Neural cell (in vitro differentiated cells): ENCODE results near the gene NFKBIZ. TPM values are rescaled to one million over a fixed set of nuclear protein-coding genes. Genes with fewer than 3 reads are reported as not detected.
"Not testable (repeated sequence)": the region's sequence is repeated elsewhere in the genome, so short reads cannot be mapped to it uniquely, and the experiment has no call there.

ENCODE experiments used
- H2AFZ ChIP-seq: fragments of 200-600, 300-800 bp; sonication (generic), shearing (Covaris generic); 2 replicates; pipeline ENCODE4 v1.6.0; 2014; ENCODE audit warnings: low read depth, mild to moderate bottlenecking, antibody characterized with exemption, low read length, moderate library complexity
- H3F3A ChIP-seq: fragments of 200-600 bp; shearing (Covaris generic); 2 replicates; pipeline ENCODE4 v1.6.1; 2016; ENCODE audit warnings: mild to moderate bottlenecking, moderate library complexity, mixed read lengths, antibody characterized with exemption, low read length; ENCODE audit not compliant: insufficient read depth, poor library complexity, severe bottlenecking
- H3K27ac ChIP-seq: fragments of 200-600, 300-800 bp; sonication (generic), shearing (Covaris generic); 2 replicates; pipeline ENCODE4 v1.5.1; 2014; ENCODE audit warnings: mild to moderate bottlenecking, low read length, moderate library complexity
- H3K27me3 ChIP-seq: fragments of 300-800, 200-600 bp; sonication (generic), shearing (Covaris generic); 2 replicates; pipeline ENCODE4 v1.6.0; 2014; ENCODE audit warnings: mild to moderate bottlenecking, low read depth, low read length, moderate library complexity; ENCODE audit not compliant: insufficient read depth
- H3K36me3 ChIP-seq: fragments of 300-800, 200-600 bp; sonication (generic), shearing (Covaris generic); 2 replicates; pipeline ENCODE4 v1.5.1; 2014; ENCODE audit warnings: mild to moderate bottlenecking, antibody characterized with exemption, low read length, moderate library complexity; ENCODE audit not compliant: insufficient read depth
- H3K4me2 ChIP-seq: fragments of 300-800, 200-600 bp; sonication (generic), shearing (Covaris generic); 2 replicates; pipeline ENCODE4 v1.6.0; 2014; ENCODE audit warnings: mild to moderate bottlenecking, low read length
- H3K4me3 ChIP-seq: fragments of 300-800, 200-600 bp; sonication (generic), shearing (Covaris generic); 2 replicates; pipeline ENCODE4 v1.5.1; 2014; ENCODE audit warnings: mild to moderate bottlenecking, low read length, moderate library complexity
- H3K79me2 ChIP-seq: fragments of 200-600 bp; shearing (Covaris generic); replicated peaks from 2 replicates; pipeline ENCODE4 v1.6.0; 2014; ENCODE audit warnings: mild to moderate bottlenecking, low read length, moderate library complexity; ENCODE audit not compliant: insufficient read depth
- H3K9ac ChIP-seq: fragments of 300-800, 200-600 bp; sonication (generic), shearing (Covaris generic); 2 replicates; pipeline ENCODE4 v1.6.1; 2016; ENCODE audit warnings: mild to moderate bottlenecking, low read length, mixed read lengths
- H3K9me2 ChIP-seq: fragments of 200-600 bp; shearing (Covaris generic); 2 replicates; pipeline ENCODE4 v1.6.1; 2016; ENCODE audit warnings: mild to moderate bottlenecking, low read length, mixed read lengths; ENCODE audit not compliant: insufficient read depth
- H3K9me3 ChIP-seq: fragments of 200-600, 300-800 bp; sonication (generic), shearing (Covaris generic); 2 replicates; pipeline ENCODE4 v1.6.1; 2016; ENCODE audit warnings: mild to moderate bottlenecking, mixed run types, low read length, moderate library complexity, mixed read lengths
- H4K20me1 ChIP-seq: fragments of 200-600 bp; shearing (Covaris generic); 2 replicates; pipeline ENCODE4 v1.6.1; 2016; ENCODE audit warnings: mild to moderate bottlenecking, mixed run types; ENCODE audit not compliant: insufficient read depth
- CTCF ChIP-seq: fragments of 450-650 bp; IDR thresholded peaks from 2 replicates; pipeline ENCODE4 v1.5.1; 2014; ENCODE audit warnings: antibody characterized with exemption, mild to moderate bottlenecking, moderate library complexity; ENCODE audit not compliant: poor library complexity, severe bottlenecking
- EP300 ChIP-seq: fragments of 450-650 bp; conservative IDR thresholded peaks from 2 replicates; pipeline ENCODE4 v1.6.1; 2014; ENCODE audit warnings: antibody characterized with exemption, mild to moderate bottlenecking, moderate library complexity; ENCODE audit not compliant: poor library complexity, severe bottlenecking
- EZH2 ChIP-seq: fragments of 200-600, 300-800 bp; shearing (Covaris generic), sonication (generic); IDR thresholded peaks from 2 replicates; pipeline ENCODE4 v1.6.1; 2014; ENCODE audit warnings: antibody characterized with exemption, low read length, borderline replicate concordance, mild to moderate bottlenecking; ENCODE audit not compliant: insufficient read depth, poor library complexity, severe bottlenecking
- MXI1 ChIP-seq: fragments of 450-650 bp; conservative IDR thresholded peaks from 2 replicates; pipeline ENCODE4 v1.6.1; 2014; ENCODE audit warnings: antibody characterized with exemption, mild to moderate bottlenecking; ENCODE audit not compliant: poor library complexity, severe bottlenecking
- POLR2AphosphoS5 ChIP-seq: IDR thresholded peaks from 2 replicates; pipeline ENCODE4 v1.6.1; 2012
- RAD21 ChIP-seq: fragments of 450-650 bp; conservative IDR thresholded peaks from 2 replicates; pipeline ENCODE4 v1.6.1; 2014; ENCODE audit warnings: antibody characterized with exemption, mild to moderate bottlenecking, moderate library complexity
- SMC3 ChIP-seq: fragments of 450-650 bp; conservative IDR thresholded peaks from 2 replicates; pipeline ENCODE4 v1.6.1; 2014; ENCODE audit warnings: antibody characterized with exemption, mild to moderate bottlenecking, moderate library complexity; ENCODE audit not compliant: poor library complexity
- TAF1 ChIP-seq: IDR thresholded peaks from 2 replicates; pipeline ENCODE4 v1.6.1; 2012; ENCODE audit warnings: low read depth
- polyA plus RNA-seq: library from polyadenylated mRNA; depleted of rRNA; stranded (reverse); fragments of >200 nt; gene quantifications from 2 replicates; pipeline ENCODE4 v1.2.3, GENCODE V29; 2014
- TF ChIP-seq, protein P1 (sequence below): IDR thresholded peaks from 2 replicates; pipeline ENCODE4 v1.6.1; 2012; ENCODE audit warnings: borderline replicate concordance

Gene NFKBIZ
- polyA plus RNA-seq, 1 donor from 2014 or later, result 0.84 TPM

DNA sequence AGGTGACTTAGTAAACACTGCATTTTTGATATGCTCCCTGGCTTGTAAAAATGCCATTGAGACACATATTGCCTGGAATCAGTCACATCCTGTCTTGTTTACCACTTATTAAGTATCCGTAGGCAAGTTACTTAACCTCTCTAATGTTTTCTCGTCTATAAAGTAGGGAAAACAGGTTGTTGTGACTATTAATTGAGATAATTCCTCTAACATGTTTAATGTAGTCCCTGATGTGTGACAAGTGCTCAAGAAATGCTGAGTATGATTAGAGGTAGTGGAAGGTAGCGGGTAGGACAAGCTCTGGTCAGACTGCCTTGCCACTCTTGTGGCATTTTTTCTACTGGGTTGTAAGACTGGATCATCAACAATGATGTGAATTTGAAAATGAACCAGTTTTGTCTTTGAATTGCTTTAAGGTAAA is 54.1 kb downstream of the NFKBIZ start:
- Histone ChIP-seq H3K79me2 (no peaks in the 10 kb centered on the region), H2AFZ (no peak overlapping the region), H3K4me3 (no peak overlapping the region), H3F3A (no peaks in the 10 kb centered on the region), H3K4me2 (no peak overlapping the region), H3K9ac (no peak overlapping the region), H3K9me2 (no peaks in the 10 kb centered on the region), H3K27me3 (no peaks in the 10 kb centered on the region), H3K36me3 (no peaks in the 10 kb centered on the region), H3K27ac (no peak overlapping the region), H3K9me3 (no peaks in the 10 kb centered on the region), H4K20me1 (no peaks in the 10 kb centered on the region)
- TF ChIP-seq MXI1 (no peak), TAF1 (no peak), CTCF (no peak), EZH2 (no peak), SMC3 (no peak), RAD21 (no peak), EP300 (no peak), POLR2AphosphoS5 (no peak)
- TF ChIP-seq, protein P1, sequence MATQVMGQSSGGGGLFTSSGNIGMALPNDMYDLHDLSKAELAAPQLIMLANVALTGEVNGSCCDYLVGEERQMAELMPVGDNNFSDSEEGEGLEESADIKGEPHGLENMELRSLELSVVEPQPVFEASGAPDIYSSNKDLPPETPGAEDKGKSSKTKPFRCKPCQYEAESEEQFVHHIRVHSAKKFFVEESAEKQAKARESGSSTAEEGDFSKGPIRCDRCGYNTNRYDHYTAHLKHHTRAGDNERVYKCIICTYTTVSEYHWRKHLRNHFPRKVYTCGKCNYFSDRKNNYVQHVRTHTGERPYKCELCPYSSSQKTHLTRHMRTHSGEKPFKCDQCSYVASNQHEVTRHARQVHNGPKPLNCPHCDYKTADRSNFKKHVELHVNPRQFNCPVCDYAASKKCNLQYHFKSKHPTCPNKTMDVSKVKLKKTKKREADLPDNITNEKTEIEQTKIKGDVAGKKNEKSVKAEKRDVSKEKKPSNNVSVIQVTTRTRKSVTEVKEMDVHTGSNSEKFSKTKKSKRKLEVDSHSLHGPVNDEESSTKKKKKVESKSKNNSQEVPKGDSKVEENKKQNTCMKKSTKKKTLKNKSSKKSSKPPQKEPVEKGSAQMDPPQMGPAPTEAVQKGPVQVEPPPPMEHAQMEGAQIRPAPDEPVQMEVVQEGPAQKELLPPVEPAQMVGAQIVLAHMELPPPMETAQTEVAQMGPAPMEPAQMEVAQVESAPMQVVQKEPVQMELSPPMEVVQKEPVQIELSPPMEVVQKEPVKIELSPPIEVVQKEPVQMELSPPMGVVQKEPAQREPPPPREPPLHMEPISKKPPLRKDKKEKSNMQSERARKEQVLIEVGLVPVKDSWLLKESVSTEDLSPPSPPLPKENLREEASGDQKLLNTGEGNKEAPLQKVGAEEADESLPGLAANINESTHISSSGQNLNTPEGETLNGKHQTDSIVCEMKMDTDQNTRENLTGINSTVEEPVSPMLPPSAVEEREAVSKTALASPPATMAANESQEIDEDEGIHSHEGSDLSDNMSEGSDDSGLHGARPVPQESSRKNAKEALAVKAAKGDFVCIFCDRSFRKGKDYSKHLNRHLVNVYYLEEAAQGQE, result no peak

DNA sequence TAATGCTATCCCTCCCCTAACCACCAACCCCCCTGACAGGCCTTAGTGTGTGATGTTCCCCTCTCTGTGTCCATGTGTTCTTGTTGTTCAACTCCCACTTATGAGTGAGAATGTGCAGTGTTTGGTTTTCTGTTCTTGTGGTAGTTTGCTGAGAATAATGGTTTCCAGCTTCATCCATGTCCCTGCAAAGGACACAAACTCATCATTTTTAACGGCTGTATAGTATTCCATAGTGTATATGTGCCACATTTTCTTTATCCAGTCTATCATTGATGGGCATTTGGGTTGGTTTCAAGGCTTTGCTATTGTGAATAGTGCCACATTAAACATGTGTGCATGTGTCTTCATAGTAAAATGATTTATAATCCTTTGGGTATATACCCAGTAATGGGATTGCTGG is 56.3 kb downstream of the NFKBIZ start:
- H3K27ac ChIP-seq, H3K36me3 ChIP-seq, H3K9me2 ChIP-seq, H3K4me2 ChIP-seq, H3K9ac ChIP-seq, H3K4me3 ChIP-seq, H3K79me2 ChIP-seq, H3K27me3 ChIP-seq, H3F3A ChIP-seq, H2AFZ ChIP-seq, H3K9me3 ChIP-seq, H4K20me1 ChIP-seq: not testable (repeated sequence)

Other genes with a start within 250 kb of the NFKBIZ start
- 22.0 and 23.5 TPM in 2 replicates for gene ZBTB11, start 172.4 kb upstream of the NFKBIZ start, polyA plus RNA-seq
- 2,626 and 2,767 TPM in 2 replicates for gene RPL24, start 162.8 kb upstream of the NFKBIZ start, polyA plus RNA-seq
- gene CEP97, start 124.9 kb upstream of the NFKBIZ start, polyA plus RNA-seq, result 45.2 and 52.9 TPM in 2 replicates
- gene NXPE3, start 70.3 kb upstream of the NFKBIZ start, polyA plus RNA-seq, result 6.6 and 7.9 TPM in 2 replicates